Fibroblast of pulmonary artery (primary cell): ENCODE data around the gene BIN1.

Experiments
- DNase-seq: peaks from one replicate; pipeline ENCODE4 v3.0.0-alpha.2; 2010; ENCODE audit warnings: low read depth
- H3K4me3 ChIP-seq: replicated peaks from 2 replicates; pipeline ENCODE4 v1.5.1; 2011; ENCODE audit warnings: low read depth, mild to moderate bottlenecking, control low read depth, low read length, moderate library complexity
- CTCF ChIP-seq: IDR thresholded peaks from 2 replicates; pipeline ENCODE4 v1.5.1; 2011; ENCODE audit warnings: mild to moderate bottlenecking, control low read depth, low read length, inconsistent platforms; ENCODE audit errors: missing control alignments

BIN1 gene

GRCh38 chr2:127079358-127079920 lies 27.5 kb downstream of the BIN1 start:
- TF ChIP-seq CTCF: no peak
- DNase-seq: no peak
- H3K4me3 ChIP-seq: no peak overlapping the region

GRCh38 chr2:127078666-127079270 lies 28.2 kb downstream of the BIN1 start:
- no peak for TF ChIP-seq CTCF
- H3K4me3 ChIP-seq: no peak overlapping the region
- DNase-seq: no peak

- TF ChIP-seq CTCF: no peak
- no peak overlapping the region for H3K4me3 ChIP-seq
- DNase-seq: no peak
These were observed 28.9 kb downstream of the BIN1 start for GRCh38 chr2:127078028-127078427.

GRCh38 chr2:127076924-127077323 lies 30.0 kb downstream of the BIN1 start:
- no peak for DNase-seq
- no peak overlapping the region for H3K4me3 ChIP-seq
- TF ChIP-seq CTCF: no peak

- DNase-seq: no peak
- no peak for TF ChIP-seq CTCF
- no peak overlapping the region for H3K4me3 ChIP-seq
These were observed 30.7 kb downstream of the BIN1 start for GRCh38 chr2:127076290-127076689.

- no peak for DNase-seq
- no peak for TF ChIP-seq CTCF
These were observed 31.1 kb downstream of the BIN1 start for GRCh38 chr2:127075821-127076220.

GRCh38 chr2:127074936-127075335 lies 32.0 kb downstream of the BIN1 start:
- no peak for TF ChIP-seq CTCF
- no peak for DNase-seq

More at GRCh38 chr2:127075821-127076220, 31.1 kb downstream of the BIN1 start:
- H3K4me3 ChIP-seq: no peak overlapping the region

More at GRCh38 chr2:127074936-127075335, 32.0 kb downstream of the BIN1 start:
- no peak overlapping the region for H3K4me3 ChIP-seq
